GM23338 (cell line): ENCODE measurements around the gene PPP1R16B. TPM values are rescaled to one million over a fixed set of nuclear protein-coding genes. Genes with fewer than 3 reads are reported as not detected.

Source experiments
- ATAC-seq: fragments of 200-7000 bp; cut with Tn5 transposase; 3 replicates; pipeline ENCODE4 v1.9.1; 2020
- DNase-seq: peaks from one replicate; pipeline ENCODE4 v3.0.0-alpha.2; 2015; ENCODE audit warnings: low spot score
- H2AFZ ChIP-seq: fragments of 200-600 bp; sonication (generic); 2 replicates; pipeline ENCODE4 v1.8.0; 2016; ENCODE audit warnings: antibody characterized with exemption, mild to moderate bottlenecking, moderate library complexity
- H3F3A ChIP-seq: fragments of 200-600 bp; sonication (generic); replicated peaks from 2 replicates; pipeline ENCODE4 v1.8.0; 2017; ENCODE audit warnings: antibody characterized with exemption, mixed run types, low read depth
- H3K27ac ChIP-seq: fragments of 200-600 bp; sonication (generic); 2 replicates; pipeline ENCODE4 v1.6.1; 2016; ENCODE audit warnings: low read depth
- H3K27me3 ChIP-seq: fragments of 200-600 bp; sonication (generic); 2 replicates; pipeline ENCODE4 v1.8.0; 2016; ENCODE audit warnings: mild to moderate bottlenecking, mixed run types, moderate library complexity; ENCODE audit not compliant: insufficient read depth
- H3K36me3 ChIP-seq: fragments of 200-600 bp; sonication (generic); 2 replicates; pipeline ENCODE4 v1.8.0; 2016; ENCODE audit warnings: mild to moderate bottlenecking; ENCODE audit not compliant: insufficient read depth
- H3K4me1 ChIP-seq: fragments of 200-600 bp; sonication (generic); 2 replicates; pipeline ENCODE4 v1.8.0; 2016; ENCODE audit warnings: mild to moderate bottlenecking, moderate library complexity; ENCODE audit not compliant: insufficient read depth
- H3K4me2 ChIP-seq: fragments of 200-600 bp; sonication (generic); 2 replicates; pipeline ENCODE4 v1.7.1; 2017; ENCODE audit warnings: mixed run types
- H3K4me3 ChIP-seq: fragments of 200-600 bp; sonication (generic); 2 replicates; pipeline ENCODE4 v1.6.1; 2016; ENCODE audit warnings: mixed run types
- H3K79me2 ChIP-seq: fragments of 200-600 bp; sonication (generic); replicated peaks from 2 replicates; pipeline ENCODE4 v1.8.0; 2017; ENCODE audit warnings: mild to moderate bottlenecking; ENCODE audit not compliant: insufficient read depth
- H3K9me2 ChIP-seq: fragments of 200-600 bp; sonication (generic); 2 replicates; pipeline ENCODE4 v1.8.0; 2017; ENCODE audit not compliant: insufficient read depth
- H4K20me1 ChIP-seq: fragments of 200-600 bp; sonication (generic); replicated peaks from 2 replicates; pipeline ENCODE4 v1.8.0; 2017; ENCODE audit warnings: mild to moderate bottlenecking; ENCODE audit not compliant: insufficient read depth
- H3K27ac Mint-ChIP-seq: 2 replicates; pipeline ENCODE4 v1.8.0; 2020; ENCODE audit warnings: inconsistent platforms, mild to moderate bottlenecking, moderate library complexity, mixed read lengths
- H3K27me3 Mint-ChIP-seq: 3 replicates; pipeline ENCODE4 v1.8.0; 2022; ENCODE audit warnings: low read depth, mild to moderate bottlenecking, moderate library complexity, mixed read lengths, inconsistent platforms; ENCODE audit not compliant: insufficient read depth, poor library complexity
- H3K36me3 Mint-ChIP-seq: 3 replicates; pipeline ENCODE4 v1.8.0; 2021; ENCODE audit warnings: low read depth, mild to moderate bottlenecking, inconsistent platforms, moderate library complexity, mixed read lengths
- H3K4me1 Mint-ChIP-seq: 3 replicates; pipeline ENCODE4 v1.8.0; 2020; ENCODE audit warnings: mild to moderate bottlenecking, inconsistent platforms, mixed read lengths
- H3K4me3 Mint-ChIP-seq: 3 replicates; pipeline ENCODE4 v1.8.0; 2021; ENCODE audit warnings: moderate library complexity, mild to moderate bottlenecking, inconsistent platforms, mixed read lengths
- H3K9me3 Mint-ChIP-seq: 3 replicates; pipeline ENCODE4 v1.8.0; 2020; ENCODE audit warnings: moderate library complexity, mild to moderate bottlenecking, inconsistent platforms, mixed read lengths
- CREB1 ChIP-seq: fragments of 250-450 bp; sonication (Bioruptor Pico); IDR thresholded peaks from 2 replicates; pipeline ENCODE4 v1.5.0; 2020; ENCODE audit warnings: low read depth, mild to moderate bottlenecking, moderate library complexity
- CTCF ChIP-seq, 2 experiments: fragments of 200-600 bp in 1 of 2; sonication (generic) in 1 of 2; conservative IDR thresholded peaks; 2 replicates each; pipeline versions ENCODE4 v1.5.1 to v1.6.1; 2016 to 2017; ENCODE audit warnings: antibody characterized with exemption in 2 of 2, low read depth in 2 of 2, mild to moderate bottlenecking in 2 of 2, moderate library complexity in 1 of 2
- REST ChIP-seq: IDR thresholded peaks from one replicate; pipeline ENCODE4 v1.6.1; 2018; ENCODE audit warnings: antibody characterized with exemption; ENCODE audit not compliant: unreplicated experiment
- ZNF462 ChIP-seq: fragments of 250-450 bp; sonication (Bioruptor Pico); IDR thresholded peaks from 2 replicates; pipeline ENCODE4 v1.5.0; 2020; ENCODE audit warnings: mild to moderate bottlenecking, moderate library complexity
- polyA plus RNA-seq: library from polyadenylated mRNA; unstranded; fragments of >200 nt; fragmentation: Nextera tagmentation; extraction: Ambion mirVana; gene quantifications from 2 replicates; pipeline ENCODE4 v1.2.1, GENCODE V29; 2016
- total RNA-seq: library from RNA; depleted of rRNA; stranded (reverse); fragments of >200 nt; shearing (Covaris generic); gene quantifications from 2 replicates; pipeline ENCODE4 v1.2.3, GENCODE V29; 2014

The PPP1R16B gene
- total and polyA plus RNA-seq, 2 experiments from 2014 or later: 1.6 to 11.5 TPM

GRCh38 chr20:38893565-38894090 lies 88.1 kb downstream of the PPP1R16B start:
- Histone ChIP-seq H3K36me3 (no peaks in the 10 kb centered on the region), H2AFZ (no peak overlapping the region), H3K79me2 (no peaks in the 10 kb centered on the region), H4K20me1 (no peaks in the 10 kb centered on the region), H3K27me3 (no peaks in the 10 kb centered on the region), H3K27ac (no peak overlapping the region), H3K9me2 (no peaks in the 10 kb centered on the region), H3K4me2 (peak overlapping the region; percentile 74), H3K4me3 (peak overlapping the region; percentile 49), H3F3A (no peaks in the 10 kb centered on the region), H3K4me1 (peaks cover 5% of the 10 kb centered on the region)
- H3K4me1 Mint-ChIP-seq: peaks cover 14% of the 10 kb centered on the region
- H3K36me3 Mint-ChIP-seq: no peaks in the 10 kb centered on the region; the same call in 2 of the 3 replicates
- H3K27ac Mint-ChIP-seq: no peak overlapping the region
- H3K4me3 Mint-ChIP-seq: peak overlapping the region; percentile 58
- H3K9me3 Mint-ChIP-seq: no peaks in the 10 kb centered on the region
- peaks cover 9% of the 10 kb centered on the region for H3K27me3 Mint-ChIP-seq
- ATAC-seq: peak; percentile 94
- peak; percentile 85 for DNase-seq
- TF ChIP-seq CREB1 (CRISPR knock-in tag) (peak; percentile 30; the same call in 1 of the 2 replicates), ZNF462 (CRISPR knock-in tag) (peak; percentile 64; the same call in 1 of the 2 replicates), CTCF (conservative IDR thresholded peaks at IDR 0.05; ENCODE audit: low read depth in 2 of 2) (peak; percentile 73 to 97), REST (no peak)
